ENCODE results near the gene TBL2. TPM values are rescaled to one million over a fixed set of nuclear protein-coding genes. Genes with fewer than 3 reads are reported as not detected.
"Not testable (repeated sequence)": the region's sequence is repeated elsewhere in the genome, so short reads cannot be mapped to it uniquely, and the experiment has no call there.

Gene TBL2
- total and polyA plus RNA-seq, 7 experiments from 2014 or later = 19.2 to 40.9 (median 29.0) TPM

GRCh38 chr7:73586911-73587310 is 8.5 kb upstream of the TBL2 start:
- POLR2A ChIA-PET = interaction anchor here (0.5 to 1.8 kb wide), 3 partner anchors 8 to 30 kb away, joined by 3 to 6 read pairs (median 4); partner anchors contain the start of genes BCL7B and TBL2

GRCh38 chr7:73585196-73585595 is 6.8 kb upstream of the TBL2 start:
- Mint-ChIP-seq H3K36me3 (no peaks in the 10 kb centered on the region), H3K4me3 (no peak overlapping the region), H3K27ac (no peak overlapping the region), H3K9me3 (no peaks in the 10 kb centered on the region), H3K27me3 (no peaks in the 10 kb centered on the region), H3K4me1 (peaks cover 4 to 11% (median 6%) of the 10 kb centered on the region in 7 donors)
- Histone ChIP-seq H3K9me3 (ENCODE audit: control insufficient read depth in 2 of 3, low read length in 3 of 3) (no peaks in the 10 kb centered on the region), H3K4me1 (ENCODE audit: control insufficient read depth in 2 of 2, insufficient read depth in 2 of 2, low read length in 2 of 2) (no peaks in the 10 kb centered on the region), H3K27ac (ENCODE audit: low read depth, low read length) (no peak overlapping the region), H3K36me3 (ENCODE audit: control insufficient read depth in 2 of 3, insufficient read depth in 3 of 3, low read length in 3 of 3) (no peaks in the 10 kb centered on the region), H3K27me3 (ENCODE audit: control insufficient read depth in 2 of 2, insufficient read depth in 2 of 2, low read length in 2 of 2) (no peaks in the 10 kb centered on the region), H3K4me3 (ENCODE audit: low read length) (no peak overlapping the region)
- POLR2A ChIA-PET = interaction anchor here (0.6 to 0.7 kb wide), 2 partner anchors 10 to 233 kb away, joined by 3 to 4 read pairs; no protein-coding TSS in a partner anchor
- ATAC-seq (no peak), DNase-seq (no peak)
- CTCF ChIA-PET = interaction anchor here (0.7 kb wide), 1 partner anchor 132 kb away, joined by 3 read pairs; no protein-coding TSS in a partner anchor
- intact Hi-C loops (cut with micrococcal nuclease) = no loop called here

More at GRCh38 chr7:73586911-73587310, 8.5 kb upstream of the TBL2 start:
- intact Hi-C loops (cut with micrococcal nuclease) = no loop called here
- H3K27me3 ChIP-seq (ENCODE audit: control insufficient read depth in 2 of 2, insufficient read depth in 2 of 2, low read length in 2 of 2) = no peaks in the 10 kb centered on the region
- Mint-ChIP-seq H3K9me3 (no peaks in the 10 kb centered on the region), H3K36me3 (no peaks in the 10 kb centered on the region), H3K4me1 (peaks cover 4 to 11% (median 6%) of the 10 kb centered on the region in 7 donors), H3K27me3 (no peaks in the 10 kb centered on the region), H3K4me3 (no peak overlapping the region), H3K27ac (no peak overlapping the region)
- no peak overlapping the region for H3K4me3 ChIP-seq (ENCODE audit: low read length)
- H3K27ac ChIP-seq (ENCODE audit: low read depth, low read length) = no peak overlapping the region
- H3K9me3 ChIP-seq (ENCODE audit: control insufficient read depth in 2 of 3, low read length in 3 of 3) = no peaks in the 10 kb centered on the region
- ATAC-seq (no peak), DNase-seq (no peak)
- no peaks in the 10 kb centered on the region for H3K36me3 ChIP-seq (ENCODE audit: control insufficient read depth in 2 of 3, insufficient read depth in 3 of 3, low read length in 3 of 3)
- CTCF ChIA-PET = interaction anchor here (0.7 to 1.3 kb wide), 2 partner anchors 18 to 138 kb away, joined by 3 read pairs; no protein-coding TSS in a partner anchor
- H3K4me1 ChIP-seq (ENCODE audit: control insufficient read depth in 2 of 2, insufficient read depth in 2 of 2, low read length in 2 of 2) = no peaks in the 10 kb centered on the region

GRCh38 chr7:73582664-73583202 is 4.4 kb upstream of the TBL2 start:
- H3K4me1 Mint-ChIP-seq = peaks cover 13 to 20% (median 16%) of the 10 kb centered on the region in 7 donors
- no peaks in the 10 kb centered on the region for H3K27me3 Mint-ChIP-seq
- Histone ChIP-seq H3K27me3 (ENCODE audit: control insufficient read depth in 2 of 2, insufficient read depth in 2 of 2, low read length in 2 of 2) (no peaks in the 10 kb centered on the region), H3K27ac (ENCODE audit: low read depth, low read length) (no peak overlapping the region), H3K9me3 (ENCODE audit: control insufficient read depth in 2 of 3, low read length in 3 of 3) (no peaks in the 10 kb centered on the region), H3K36me3 (ENCODE audit: control insufficient read depth in 2 of 3, insufficient read depth in 3 of 3, low read length in 3 of 3) (peaks cover 0 to 4% (median 0%) of the 10 kb centered on the region in 3 experiments), H3K4me3 (ENCODE audit: low read length) (no peak overlapping the region), H3K4me1 (ENCODE audit: control insufficient read depth in 2 of 2, insufficient read depth in 2 of 2, low read length in 2 of 2) (peaks cover under 1 to 1% of the 10 kb centered on the region in 2 donors)
- intact Hi-C loops (cut with micrococcal nuclease) = no loop called here
- H3K36me3 Mint-ChIP-seq = peaks cover 0 to 1% (median 0%) of the 10 kb centered on the region in 5 donors
- no peak overlapping the region for H3K27ac Mint-ChIP-seq
- ChIA-PET POLR2A (no interaction called here), CTCF (no interaction called here)
- DNase-seq (no peak), ATAC-seq (no peak)
- no peaks in the 10 kb centered on the region for H3K9me3 Mint-ChIP-seq
- no peak overlapping the region for H3K4me3 Mint-ChIP-seq

- POLR2A ChIA-PET = not testable (repeated sequence)
Observed at GRCh38 chr7:73581006-73581405, 2.6 kb upstream of the TBL2 start.

GRCh38 chr7:73577627-73578341 is 595 bp downstream of the TBL2 start:
- peaks cover 14 to 35% (median 31%) of the 10 kb centered on the region in 7 donors for H3K4me1 Mint-ChIP-seq
- peak overlapping the region; percentile 91 to 98 (median 96) for H3K4me3 Mint-ChIP-seq
- intact Hi-C loops (cut with micrococcal nuclease) = loop anchor here (1.0 to 10.0 kb wide), 15 partner anchors 20 to 675 kb away; partner anchors contain the start of genes ABHD11 (in 2 of the 2), BUD23 (in 2 of the 2), DNAJC30 (in 2 of the 2) and BAZ1B (in 1 of the 2)
- H3K36me3 ChIP-seq (ENCODE audit: control insufficient read depth in 2 of 3, insufficient read depth in 3 of 3, low read length in 3 of 3) = peaks cover 0 to 26% (median 16%) of the 10 kb centered on the region in 3 experiments
- ChIA-PET POLR2A (interaction anchor here (0.7 to 4.5 kb wide), 9 partner anchors 9 to 161 kb away, joined by 3 to 37 read pairs (median 6); partner anchors contain the start of genes ABHD11, BAZ1B and BCL7B), CTCF (interaction anchor here (0.5 to 1.0 kb wide), 3 partner anchors 41 to 194 kb away, joined by 3 to 4 read pairs (median 3); no protein-coding TSS in a partner anchor)
- ATAC-seq = no peak
- H3K4me3 ChIP-seq (ENCODE audit: low read length) = peak overlapping the region; percentile 61
- DNase-seq = no peak
- H3K9me3 ChIP-seq (ENCODE audit: control insufficient read depth in 2 of 3, low read length in 3 of 3) = no peaks in the 10 kb centered on the region
- no peaks in the 10 kb centered on the region for H3K27me3 ChIP-seq (ENCODE audit: control insufficient read depth in 2 of 2, insufficient read depth in 2 of 2, low read length in 2 of 2)
- H3K4me1 ChIP-seq (ENCODE audit: control insufficient read depth in 2 of 2, insufficient read depth in 2 of 2, low read length in 2 of 2) = peaks cover 13 to 14% of the 10 kb centered on the region in 2 donors
- peaks cover 0 to 16% (median 5%) of the 10 kb centered on the region in 5 donors for H3K36me3 Mint-ChIP-seq
- H3K27ac ChIP-seq (ENCODE audit: low read depth, low read length) = peak overlapping the region; percentile 88
- H3K27me3 Mint-ChIP-seq = no peaks in the 10 kb centered on the region
- H3K27ac Mint-ChIP-seq = peak overlapping the region; percentile 77 to 98 (median 91)
- no peaks in the 10 kb centered on the region for H3K9me3 Mint-ChIP-seq

More at GRCh38 chr7:73581006-73581405, 2.6 kb upstream of the TBL2 start:
- H3K27me3 ChIP-seq (ENCODE audit: control insufficient read depth in 2 of 2, insufficient read depth in 2 of 2, low read length in 2 of 2); intact Hi-C loops (cut with micrococcal nuclease); H3K9me3 ChIP-seq (ENCODE audit: control insufficient read depth in 2 of 3, low read length in 3 of 3); H3K27ac ChIP-seq (ENCODE audit: low read depth, low read length); H3K36me3 ChIP-seq (ENCODE audit: control insufficient read depth in 2 of 3, insufficient read depth in 3 of 3, low read length in 3 of 3); CTCF ChIA-PET; ATAC-seq; H3K4me3 Mint-ChIP-seq; H3K36me3 Mint-ChIP-seq; H3K4me3 ChIP-seq (ENCODE audit: low read length); DNase-seq; H3K27me3 Mint-ChIP-seq; H3K9me3 Mint-ChIP-seq: not testable (repeated sequence)
- peaks cover 14 to 32% (median 25%) of the 10 kb centered on the region in 7 donors for H3K4me1 Mint-ChIP-seq
- H3K4me1 ChIP-seq (ENCODE audit: control insufficient read depth in 2 of 2, insufficient read depth in 2 of 2, low read length in 2 of 2) = peaks cover 13 to 14% of the 10 kb centered on the region in 2 donors
- peak overlapping the region in 1 of 9 donors; percentile 12 for H3K27ac Mint-ChIP-seq

GRCh38 chr7:73573791-73574190 is 4.6 kb downstream of the TBL2 start:
- ATAC-seq (no peak), DNase-seq (no peak)
- H3K4me3 ChIP-seq (ENCODE audit: low read length) = no peak overlapping the region
- H3K36me3 ChIP-seq (ENCODE audit: control insufficient read depth in 2 of 3, insufficient read depth in 3 of 3, low read length in 3 of 3) = peaks cover 6 to 63% (median 26%) of the 10 kb centered on the region in 3 experiments
- no peaks in the 10 kb centered on the region for H3K9me3 Mint-ChIP-seq
- no peaks in the 10 kb centered on the region for H3K27me3 ChIP-seq (ENCODE audit: control insufficient read depth in 2 of 2, insufficient read depth in 2 of 2, low read length in 2 of 2)
- no peaks in the 10 kb centered on the region for H3K9me3 ChIP-seq (ENCODE audit: control insufficient read depth in 2 of 3, low read length in 3 of 3)
- ChIA-PET CTCF (no interaction called here), POLR2A (no interaction called here)
- peak overlapping the region in 1 of 9 donors; percentile 55 for H3K27ac Mint-ChIP-seq
- peaks cover 9 to 40% (median 26%) of the 10 kb centered on the region in 7 donors for H3K4me1 Mint-ChIP-seq
- intact Hi-C loops (cut with micrococcal nuclease) = loop anchor here (10.0 kb wide), 2 partner anchors 271 to 601 kb away; partner anchors contain the start of genes EIF4H (in 1 of the 2) and METTL27 (in 1 of the 2)
- peaks cover 4 to 44% (median 14%) of the 10 kb centered on the region in 5 donors for H3K36me3 Mint-ChIP-seq
- H3K4me1 ChIP-seq (ENCODE audit: control insufficient read depth in 2 of 2, insufficient read depth in 2 of 2, low read length in 2 of 2) = peaks cover 13 to 14% of the 10 kb centered on the region in 2 donors
- H3K27ac ChIP-seq (ENCODE audit: low read depth, low read length) = no peak overlapping the region
- H3K4me3 Mint-ChIP-seq = peak overlapping the region in 1 of 10 donors; percentile 12
- no peaks in the 10 kb centered on the region for H3K27me3 Mint-ChIP-seq
